HG03521 (cell line): ENCODE results near the gene ZSCAN26.
"Not testable (repeated sequence)": the region's sequence is repeated elsewhere in the genome, so short reads cannot be mapped to it uniquely, and the experiment has no call there.

Experiments used
- ATAC-seq: cut with Tn5 transposase; IDR thresholded peaks from one replicate; pipeline ENCODE4 v1.9.1; 2021; ENCODE audit warnings: mild to moderate bottlenecking, moderate library complexity; ENCODE audit not compliant: unreplicated experiment

ZSCAN26 gene

GRCh38 chr6:28315628-28316027, 48.7 kb downstream of the ZSCAN26 start:
- ATAC-seq: no peak

- ATAC-seq: not testable (repeated sequence)
Measured at GRCh38 chr6:28317866-28318265, 50.9 kb downstream of the ZSCAN26 start.

- no peak for ATAC-seq
Measured at GRCh38 chr6:28322661-28323060, 55.7 kb downstream of the ZSCAN26 start.

GRCh38 chr6:28323813-28324424, 57.0 kb downstream of the ZSCAN26 start:
- no peak for ATAC-seq

GRCh38 chr6:28326371-28326948, 59.5 kb downstream of the ZSCAN26 start:
- ATAC-seq: no peak
